Measurements from ENCODE around the gene MUL1.
"Not testable (repeated sequence)": the region's sequence is repeated elsewhere in the genome, so short reads cannot be mapped to it uniquely, and the experiment has no call there.

Gene MUL1

DNA sequence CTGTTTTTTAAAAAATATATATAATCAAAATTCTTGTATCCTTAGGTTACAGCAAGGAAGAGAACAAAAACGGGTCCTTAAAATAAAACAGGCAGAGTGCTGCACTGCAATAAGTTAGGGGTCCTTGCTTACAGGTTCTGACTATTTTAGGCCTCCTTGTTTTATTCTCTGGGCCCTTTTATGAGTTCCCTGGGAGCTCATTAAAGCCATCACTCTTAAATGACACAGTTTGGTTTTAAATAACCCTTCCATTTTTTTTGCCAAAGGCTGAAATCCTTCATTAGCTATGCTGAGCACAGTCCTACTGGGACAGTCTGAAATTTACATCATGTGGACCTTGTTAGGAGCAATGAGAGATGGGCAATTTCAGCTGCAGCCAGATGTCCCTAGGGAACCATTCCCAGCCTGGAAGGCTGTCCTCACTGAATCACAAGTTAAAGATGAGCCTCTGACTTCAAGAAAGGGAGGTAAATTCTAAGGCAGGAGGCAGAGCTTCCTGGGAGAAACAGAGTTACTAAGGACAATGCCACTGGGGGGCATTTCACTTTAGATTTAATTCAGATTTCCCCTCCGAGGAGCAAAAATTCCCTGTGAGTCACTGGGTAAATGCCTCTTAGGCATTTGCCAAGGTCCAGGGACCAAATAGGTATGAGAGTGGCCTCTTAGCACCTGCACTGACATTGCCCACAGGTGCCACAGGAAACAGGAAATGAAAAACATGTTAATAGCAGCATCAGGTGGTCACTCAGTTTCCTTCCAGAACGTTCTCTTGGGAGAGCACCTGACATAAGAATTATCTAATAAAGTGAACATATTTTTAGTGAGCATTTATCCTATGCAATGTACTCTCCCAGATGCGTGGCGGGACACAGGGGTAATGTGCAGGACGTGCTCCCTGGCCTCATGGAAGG, 3.8 kb upstream of the MUL1 start:
- no peak for DNase-seq (ENCODE audit: low read depth)

GRCh38 chr1:20508411-20508771, 440 bp upstream of the MUL1 start:
- DNase-seq (ENCODE audit: low read depth) = no peak

GRCh38 chr1:20507248-20507563, 745 bp downstream of the MUL1 start:
- no peak for DNase-seq (ENCODE audit: low read depth)

- no peak for DNase-seq (ENCODE audit: low read depth)
Observed at GRCh38 chr1:20505488-20505887, 2.5 kb downstream of the MUL1 start.

GRCh38 chr1:20500716-20501115, 7.2 kb downstream of the MUL1 start:
- no peak for DNase-seq (ENCODE audit: low read depth)

DNA sequence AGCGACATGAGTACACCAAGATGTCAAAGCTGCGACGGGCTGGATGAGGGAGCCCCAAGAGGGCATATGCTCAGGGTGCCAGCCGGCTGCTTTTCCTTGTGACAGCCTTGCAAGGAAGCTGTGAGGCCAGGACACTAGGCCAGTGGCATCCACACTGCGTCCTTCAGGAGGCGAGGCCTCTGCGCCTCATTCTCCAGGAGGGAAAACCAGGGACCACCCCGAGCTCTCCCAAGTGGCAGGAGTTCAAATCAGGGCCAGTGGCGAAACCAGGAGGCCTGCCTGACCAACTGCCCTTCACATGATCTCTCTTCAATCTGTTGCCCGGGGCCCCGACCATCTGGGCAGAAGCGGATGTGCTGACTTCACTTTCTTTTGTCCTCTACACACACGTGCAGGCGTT, 8.2 kb downstream of the MUL1 start:
- DNase-seq (ENCODE audit: low read depth) = no peak

DNA sequence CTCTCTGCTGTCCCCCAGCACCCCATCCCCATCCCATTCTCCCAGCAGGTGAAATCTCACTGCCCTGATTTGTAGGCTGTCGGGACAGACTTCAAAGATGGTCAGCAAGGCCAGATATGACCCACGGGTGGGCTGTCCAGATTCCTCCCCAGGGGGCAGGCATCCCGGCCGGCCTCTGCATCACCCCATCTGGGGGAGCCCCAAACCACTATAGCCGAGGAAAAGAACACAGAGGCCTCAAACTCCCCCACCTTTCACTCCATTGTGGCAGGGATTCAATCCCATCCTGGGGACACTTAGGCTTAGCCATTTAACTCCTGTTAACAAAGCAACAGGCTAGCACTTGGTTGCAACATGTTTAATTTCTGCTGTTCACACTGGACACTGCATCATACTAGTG, 8.8 kb downstream of the MUL1 start:
- no peak for DNase-seq (ENCODE audit: low read depth)

DNA sequence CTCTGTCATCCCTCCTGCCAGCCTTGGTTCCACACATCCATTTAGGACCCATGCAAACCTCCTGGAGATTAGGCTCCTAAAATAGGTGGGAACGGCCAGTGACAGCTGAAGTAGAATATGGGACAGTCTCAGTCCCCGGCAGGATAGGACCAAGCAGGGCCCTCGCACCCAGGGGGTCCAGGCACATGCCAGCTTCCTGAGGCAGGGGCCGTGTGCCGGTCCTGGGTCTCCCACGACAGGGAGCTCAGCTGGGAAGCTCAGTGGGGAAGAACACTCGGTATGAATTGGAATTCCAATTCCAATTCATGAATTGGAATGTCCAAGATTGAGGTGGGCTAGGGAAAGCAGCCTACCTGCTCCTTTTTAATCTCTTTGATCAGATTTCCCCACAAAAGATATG, 9.8 kb downstream of the MUL1 start:
- no peak for DNase-seq (ENCODE audit: low read depth)

- no peak for DNase-seq (ENCODE audit: low read depth)
Observed at GRCh38 chr1:20497506-20497905, 10.4 kb downstream of the MUL1 start.

DNA sequence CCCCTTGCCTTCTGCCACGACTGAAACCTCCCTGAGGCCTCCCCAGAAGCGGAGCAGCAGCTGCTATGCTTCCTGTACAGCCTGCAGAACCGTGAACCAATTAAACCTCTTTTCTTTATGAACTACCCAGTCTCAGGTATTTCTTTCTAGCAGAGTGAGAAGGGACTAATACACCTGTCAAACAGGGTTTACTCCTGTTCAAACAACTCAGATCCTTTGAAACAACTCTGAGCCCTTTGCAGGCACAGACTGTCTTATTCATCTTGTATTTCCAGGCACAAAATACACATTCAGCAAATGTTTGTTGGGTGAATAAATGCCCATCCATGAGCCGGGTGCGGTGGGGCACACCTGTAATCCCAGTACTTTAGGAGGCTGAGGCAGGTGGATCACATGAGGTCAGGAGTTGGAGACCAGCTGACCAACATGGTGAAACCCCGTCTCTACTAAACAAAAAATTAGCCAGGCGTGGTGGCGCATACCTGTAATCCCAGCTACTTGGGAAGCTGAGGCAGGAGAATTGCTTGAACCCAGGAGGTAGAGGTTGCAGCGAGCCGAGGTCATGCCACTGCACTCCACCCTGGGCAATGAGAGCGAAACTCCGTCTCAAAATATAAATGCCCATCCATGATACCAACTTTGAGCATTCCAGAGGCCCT, 11.1 kb downstream of the MUL1 start:
- not testable (repeated sequence) for DNase-seq (ENCODE audit: low read depth)

DNA sequence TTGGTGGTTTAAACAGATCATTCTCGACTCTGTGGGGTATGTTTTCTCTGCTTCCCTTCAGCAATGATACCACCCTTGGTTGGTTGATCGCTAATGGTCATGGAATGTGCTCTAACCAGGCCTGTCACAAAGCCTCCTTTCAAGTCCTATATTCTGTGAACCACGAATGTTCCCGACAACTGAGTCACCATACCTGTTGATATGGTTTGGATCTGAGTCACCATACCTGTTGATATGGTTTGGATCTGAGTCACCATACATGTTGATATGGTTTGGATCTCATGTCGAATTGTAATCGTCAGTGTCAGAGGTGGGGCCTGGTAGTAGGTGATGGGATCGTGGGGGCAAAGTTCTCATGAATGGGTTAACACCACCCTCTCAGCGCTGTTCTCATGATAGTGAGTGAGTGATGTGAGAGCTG, 11.7 kb downstream of the MUL1 start:
- peak; percentile 78 for DNase-seq (ENCODE audit: low read depth)

DNA sequence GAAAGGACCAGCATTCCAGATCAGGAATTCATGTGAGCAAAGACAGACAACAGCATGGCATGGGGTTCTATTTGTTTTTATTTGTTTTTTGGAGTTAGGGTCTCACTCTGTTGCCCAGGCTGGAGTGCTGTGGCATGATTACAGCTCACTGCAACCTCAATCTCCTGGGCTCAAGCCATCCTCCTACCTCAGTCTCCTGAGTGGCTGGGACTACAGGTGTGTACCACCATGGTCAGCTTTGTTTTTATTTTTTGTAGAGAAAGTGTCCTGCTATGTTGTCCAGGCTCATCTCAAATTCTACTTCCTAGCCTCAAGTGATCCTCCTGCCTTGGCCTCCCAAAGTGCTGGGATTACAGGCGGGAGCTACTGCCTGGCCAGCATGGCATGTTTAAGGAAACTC, 12.3 kb downstream of the MUL1 start:
- no peak for DNase-seq (ENCODE audit: low read depth)

- peak; percentile 94 for DNase-seq (ENCODE audit: low read depth)
Observed at GRCh38 chr1:20494609-20495311, 13.2 kb downstream of the MUL1 start.

DNA sequence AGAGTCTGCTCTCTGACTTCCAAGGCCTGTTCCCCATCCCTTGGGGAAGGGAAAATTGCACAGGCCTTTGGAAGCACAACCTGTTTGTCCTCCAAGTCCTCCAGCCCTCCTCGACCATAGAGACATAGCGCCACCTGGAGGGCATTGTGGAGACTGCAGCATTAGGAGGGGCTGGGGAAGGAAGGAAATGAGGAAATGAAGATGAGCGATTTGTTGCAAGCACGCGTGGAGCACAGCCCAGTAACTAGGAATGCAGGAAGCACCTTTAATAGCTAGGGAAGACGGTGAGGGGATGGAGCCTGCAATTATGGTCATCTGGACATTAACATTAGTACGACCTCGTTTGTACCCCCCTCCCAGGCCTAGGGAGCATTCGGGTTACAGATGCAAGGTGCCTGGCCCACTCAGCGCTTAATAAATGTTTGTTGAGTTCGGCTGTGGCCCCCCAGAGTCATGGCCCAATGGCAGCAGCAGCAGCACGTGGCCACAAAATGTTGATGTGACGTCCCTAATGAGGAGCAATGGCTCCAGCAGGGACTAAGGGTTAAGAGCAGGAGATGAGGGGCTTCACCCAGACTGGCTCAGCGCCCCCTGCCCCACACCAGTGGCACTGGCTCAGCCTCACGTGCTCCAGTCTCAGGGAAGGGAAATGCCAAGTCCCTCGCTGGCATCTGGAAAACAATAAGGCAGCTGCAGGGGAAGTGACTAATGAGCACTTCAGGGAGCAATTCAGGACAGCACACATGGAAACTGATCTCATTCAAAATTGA, 13.9 kb downstream of the MUL1 start:
- peak; percentile 86 for DNase-seq (ENCODE audit: low read depth)

- DNase-seq (ENCODE audit: low read depth) = no peak
Observed at GRCh38 chr1:20493309-20493708, 14.6 kb downstream of the MUL1 start.

DNA sequence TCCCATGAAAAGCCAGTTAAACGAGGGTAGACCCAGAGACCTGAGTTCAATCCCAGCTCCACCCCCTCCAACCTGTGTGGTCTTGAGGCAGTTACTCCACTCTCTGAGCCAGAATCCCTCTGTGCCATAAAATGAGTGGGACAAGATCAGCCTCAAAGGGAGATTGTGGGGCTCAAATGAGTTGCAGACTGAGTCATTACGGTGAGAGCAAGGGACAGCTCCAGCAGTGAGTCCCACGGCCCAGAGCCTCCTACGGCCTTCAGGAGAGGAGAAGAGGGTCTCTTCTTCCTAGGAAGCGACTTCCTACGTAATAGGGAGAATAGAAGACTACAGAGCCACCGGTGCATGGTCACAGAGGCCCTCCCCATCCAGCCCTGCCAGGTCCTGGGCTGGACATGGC, 15.2 kb downstream of the MUL1 start:
- no peak for DNase-seq (ENCODE audit: low read depth)

DNA sequence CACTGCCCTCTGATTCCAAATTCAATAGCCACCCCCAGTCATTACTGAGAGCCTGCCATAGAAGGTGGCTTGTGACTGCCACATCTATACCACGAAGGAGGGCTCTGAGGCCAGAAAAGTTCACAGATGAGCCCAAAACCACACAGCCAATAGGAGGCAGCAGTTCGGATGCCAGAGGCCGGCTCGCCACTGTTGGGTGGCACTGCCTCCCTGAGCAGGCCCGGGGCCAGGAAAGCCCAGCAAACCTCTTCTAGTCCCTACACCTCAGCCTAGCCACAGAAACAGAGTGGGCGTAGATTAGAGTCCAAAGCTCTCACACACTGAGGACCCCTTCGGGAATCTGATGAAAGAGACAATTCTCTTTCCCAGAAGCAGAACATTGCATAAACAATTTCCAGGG, 16.1 kb downstream of the MUL1 start:
- no peak for DNase-seq (ENCODE audit: low read depth)

- DNase-seq (ENCODE audit: low read depth) = no peak
Observed at GRCh38 chr1:20491178-20491577, 16.8 kb downstream of the MUL1 start.

- DNase-seq (ENCODE audit: low read depth) = no peak
Observed at GRCh38 chr1:20487236-20487590, 20.7 kb downstream of the MUL1 start.

- peak; percentile 81 for DNase-seq (ENCODE audit: low read depth)
Observed at GRCh38 chr1:20486457-20487235, 21.3 kb downstream of the MUL1 start.
